Stimulated activated CD4-positive, alpha-beta T cell treated with anti-CD3 and anti-CD28 coated beads, Interleukin-4, amount 100 ng/mL, for 48 hours (primary cell): ENCODE results near the gene HEXD.

Experiments
- DNase-seq, 2 donors: peaks; one replicate each; pipeline ENCODE4 v3.0.0-alpha.2; 2020; ENCODE audit warnings: low read depth in 2 of 2

The HEXD gene

GRCh38 chr17:82489851-82490511, 71.8 kb downstream of the HEXD start:
- DNase-seq = no peak

GRCh38 chr17:82490512-82491195, 72.5 kb downstream of the HEXD start:
- DNase-seq = no peak

- DNase-seq = no peak
These were observed 73.0 kb downstream of the HEXD start for GRCh38 chr17:82491196-82491530.

- DNase-seq = no peak
These were observed 73.4 kb downstream of the HEXD start for GRCh38 chr17:82491533-82491932.
